Ishikawa (cell line): ENCODE results near the gene FSTL4.

ENCODE experiments used
- CEBPB ChIP-seq: IDR thresholded peaks from 2 replicates; pipeline ENCODE4 v1.6.1; 2012
- CREB1 ChIP-seq: IDR thresholded peaks from 2 replicates; pipeline ENCODE4 v1.6.1; 2012; ENCODE audit warnings: low read depth
- EGR1 ChIP-seq: IDR thresholded peaks from 2 replicates; pipeline ENCODE4 v1.6.1; 2012
- EP300 ChIP-seq: IDR thresholded peaks from 2 replicates; pipeline ENCODE4 v1.6.1; 2012; ENCODE audit warnings: borderline replicate concordance
- FOXM1 ChIP-seq: IDR thresholded peaks from 2 replicates; pipeline ENCODE4 v1.6.1; 2012; ENCODE audit warnings: low read depth, borderline replicate concordance
- NFIC ChIP-seq: IDR thresholded peaks from 2 replicates; pipeline ENCODE4 v1.6.1; 2012
- RAD21 ChIP-seq: IDR thresholded peaks from 2 replicates; pipeline ENCODE4 v1.6.1; 2012; ENCODE audit warnings: low read depth
- TAF1 ChIP-seq: IDR thresholded peaks from 2 replicates; pipeline ENCODE4 v1.6.1; 2012; ENCODE audit warnings: low read depth, mild to moderate bottlenecking
- TCF12 ChIP-seq: IDR thresholded peaks from 2 replicates; pipeline ENCODE4 v1.6.1; 2012; ENCODE audit warnings: low read depth
- TEAD4 ChIP-seq: IDR thresholded peaks from 2 replicates; pipeline ENCODE4 v1.6.1; 2012
- USF1 ChIP-seq: IDR thresholded peaks from 2 replicates; pipeline ENCODE4 v1.6.1; 2012
- YY1 ChIP-seq: IDR thresholded peaks from 2 replicates; pipeline ENCODE4 v1.6.1; 2012; ENCODE audit warnings: low read depth
- ZBTB7A ChIP-seq: IDR thresholded peaks from 2 replicates; pipeline ENCODE4 v1.6.1; 2012; ENCODE audit warnings: low read depth
- TF ChIP-seq, protein P1 (sequence below): IDR thresholded peaks from 2 replicates; pipeline ENCODE4 v1.6.1; 2012; ENCODE audit warnings: low read depth, mild to moderate bottlenecking
- TF ChIP-seq, protein P2 (sequence below): IDR thresholded peaks from 2 replicates; pipeline ENCODE4 v1.6.1; 2012

FSTL4 gene

GRCh38 chr5:133521801-133522200, 90.5 kb downstream of the FSTL4 start:
- no peak for TF ChIP-seq YY1
- no peak for TF ChIP-seq EP300
- TF ChIP-seq TAF1, result no peak
- no peak for TF ChIP-seq EGR1

DNA sequence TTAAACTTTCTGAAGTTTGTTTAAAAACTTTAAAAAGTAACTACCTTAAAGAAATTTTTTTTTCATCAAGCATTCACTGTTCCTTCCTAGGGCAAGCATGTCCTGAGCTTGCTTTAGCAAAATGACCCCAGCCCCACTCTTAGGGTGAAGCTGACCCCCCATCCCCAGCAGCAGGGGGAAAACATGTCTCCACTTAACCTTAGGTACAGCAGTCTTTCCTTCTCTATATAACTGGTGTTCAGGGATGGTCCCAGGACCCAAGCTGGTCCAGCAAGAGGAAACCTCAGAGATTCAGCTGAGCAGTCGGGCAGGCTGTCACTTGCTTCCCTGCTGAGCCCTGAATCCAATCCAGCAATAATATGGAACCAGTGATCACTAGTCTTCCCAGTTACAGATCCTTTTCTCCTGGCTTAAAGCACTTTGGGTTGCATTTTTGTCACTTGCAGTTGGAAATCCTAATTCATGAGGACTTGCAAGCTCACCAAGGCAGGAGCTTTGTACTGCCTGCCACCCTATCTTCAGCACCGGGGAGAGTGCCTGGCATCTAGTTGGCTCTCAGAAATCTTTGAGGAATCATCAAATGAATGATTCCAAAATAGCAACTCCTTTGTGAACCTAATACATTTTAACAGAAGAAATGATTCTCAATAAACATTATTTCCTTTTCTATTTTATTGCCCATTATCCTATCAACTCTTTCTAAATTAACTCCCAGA, 91.2 kb downstream of the FSTL4 start:
- TF ChIP-seq ZBTB7A, result no peak
- TF ChIP-seq, protein P1, sequence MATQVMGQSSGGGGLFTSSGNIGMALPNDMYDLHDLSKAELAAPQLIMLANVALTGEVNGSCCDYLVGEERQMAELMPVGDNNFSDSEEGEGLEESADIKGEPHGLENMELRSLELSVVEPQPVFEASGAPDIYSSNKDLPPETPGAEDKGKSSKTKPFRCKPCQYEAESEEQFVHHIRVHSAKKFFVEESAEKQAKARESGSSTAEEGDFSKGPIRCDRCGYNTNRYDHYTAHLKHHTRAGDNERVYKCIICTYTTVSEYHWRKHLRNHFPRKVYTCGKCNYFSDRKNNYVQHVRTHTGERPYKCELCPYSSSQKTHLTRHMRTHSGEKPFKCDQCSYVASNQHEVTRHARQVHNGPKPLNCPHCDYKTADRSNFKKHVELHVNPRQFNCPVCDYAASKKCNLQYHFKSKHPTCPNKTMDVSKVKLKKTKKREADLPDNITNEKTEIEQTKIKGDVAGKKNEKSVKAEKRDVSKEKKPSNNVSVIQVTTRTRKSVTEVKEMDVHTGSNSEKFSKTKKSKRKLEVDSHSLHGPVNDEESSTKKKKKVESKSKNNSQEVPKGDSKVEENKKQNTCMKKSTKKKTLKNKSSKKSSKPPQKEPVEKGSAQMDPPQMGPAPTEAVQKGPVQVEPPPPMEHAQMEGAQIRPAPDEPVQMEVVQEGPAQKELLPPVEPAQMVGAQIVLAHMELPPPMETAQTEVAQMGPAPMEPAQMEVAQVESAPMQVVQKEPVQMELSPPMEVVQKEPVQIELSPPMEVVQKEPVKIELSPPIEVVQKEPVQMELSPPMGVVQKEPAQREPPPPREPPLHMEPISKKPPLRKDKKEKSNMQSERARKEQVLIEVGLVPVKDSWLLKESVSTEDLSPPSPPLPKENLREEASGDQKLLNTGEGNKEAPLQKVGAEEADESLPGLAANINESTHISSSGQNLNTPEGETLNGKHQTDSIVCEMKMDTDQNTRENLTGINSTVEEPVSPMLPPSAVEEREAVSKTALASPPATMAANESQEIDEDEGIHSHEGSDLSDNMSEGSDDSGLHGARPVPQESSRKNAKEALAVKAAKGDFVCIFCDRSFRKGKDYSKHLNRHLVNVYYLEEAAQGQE, result peak; percentile 68

- TF ChIP-seq TCF12, result no peak
- no peak for TF ChIP-seq EP300
- TF ChIP-seq, protein P1, result no peak
- TF ChIP-seq, protein P2, sequence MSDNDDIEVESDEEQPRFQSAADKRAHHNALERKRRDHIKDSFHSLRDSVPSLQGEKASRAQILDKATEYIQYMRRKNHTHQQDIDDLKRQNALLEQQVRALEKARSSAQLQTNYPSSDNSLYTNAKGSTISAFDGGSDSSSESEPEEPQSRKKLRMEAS, result no peak
Measured at GRCh38 chr5:133520062-133520461, 92.3 kb downstream of the FSTL4 start.

GRCh38 chr5:133519191-133519590, 93.2 kb downstream of the FSTL4 start:
- TF ChIP-seq ZBTB7A (no peak), EGR1 (no peak), EP300 (no peak), TAF1 (no peak), USF1 (no peak), RAD21 (no peak), NFIC (no peak), CEBPB (no peak), TCF12 (no peak), CREB1 (no peak), FOXM1 (no peak), TEAD4 (no peak), YY1 (no peak)
- TF ChIP-seq, protein P1, result no peak
- TF ChIP-seq, protein P2, result no peak

- TF ChIP-seq ZBTB7A (no peak), EP300 (no peak), YY1 (no peak), USF1 (no peak), RAD21 (no peak), TCF12 (no peak), CREB1 (no peak), CEBPB (no peak), NFIC (no peak), FOXM1 (no peak), TAF1 (no peak), TEAD4 (no peak), EGR1 (no peak)
- TF ChIP-seq, protein P2, result no peak
- TF ChIP-seq, protein P1, result no peak
Measured at GRCh38 chr5:133514456-133514855, 97.9 kb downstream of the FSTL4 start.
